Activated CD8-positive, alpha-beta T cell treated with anti-CD3 and anti-CD28 coated beads, Interleukin-2, amount 10 ng/mL, durations not matched to agents 7 days and 5 days (primary cell): ENCODE data around the gene RASSF5. TPM values are rescaled to one million over a fixed set of nuclear protein-coding genes. Genes with fewer than 3 reads are reported as not detected.

Experiments used
- ATAC-seq: fragments of 150-1000 bp; cut with Tn5 transposase; one replicate; pipeline ENCODE4 v1.10.0; 2021; ENCODE audit warnings: moderate library complexity
- CTCF ChIA-PET: fragments of 350-600 bp; sonication (Branson Sonifier 250); formaldehyde crosslinking; loops from one replicate; lab custom pipeline; 2021; ENCODE audit warnings: antibody characterized with exemption; lab: Charles Lee
- POLR2A ChIA-PET: fragments of 350-600 bp; sonication (Branson Sonifier 250); formaldehyde crosslinking; loops from one replicate; lab custom pipeline; 2021; ENCODE audit warnings: antibody characterized with exemption; lab: Charles Lee
- DNase-seq: peaks from one replicate; pipeline ENCODE4 v3.0.0-alpha.2; 2020
- H3K27ac Mint-ChIP-seq: one replicate; pipeline ENCODE4 v1.8.0; 2021; ENCODE audit warnings: mild to moderate bottlenecking, mixed read lengths
- H3K27me3 Mint-ChIP-seq: one replicate; pipeline ENCODE4 v1.8.0; 2021; ENCODE audit warnings: low read depth, mixed read lengths
- H3K36me3 Mint-ChIP-seq: one replicate; pipeline ENCODE4 v1.8.0; 2021; ENCODE audit warnings: low read depth, mixed read lengths
- H3K4me1 Mint-ChIP-seq: one replicate; pipeline ENCODE4 v1.8.0; 2021; ENCODE audit warnings: low read depth, mixed read lengths
- H3K4me3 Mint-ChIP-seq: one replicate; pipeline ENCODE4 v1.8.0; 2021; ENCODE audit warnings: mild to moderate bottlenecking, mixed read lengths
- H3K9me3 Mint-ChIP-seq: one replicate; pipeline ENCODE4 v1.8.0; 2022; ENCODE audit warnings: mixed read lengths; ENCODE audit not compliant: insufficient read depth
- total RNA-seq, 2 experiments: library from RNA; stranded (reverse); gene quantifications; one replicate each; pipeline ENCODE4 v1.2.3, GENCODE V29; 2021

The RASSF5 gene
- total RNA-seq, 2 experiments from 2014 or later: 192 to 195 TPM

GRCh38 chr1:206487970-206488369 lies 19.4 kb upstream of the RASSF5 start:
- peak overlapping the region; percentile 13 for H3K27ac Mint-ChIP-seq
- no peak overlapping the region for H3K4me3 Mint-ChIP-seq
- H3K4me1 Mint-ChIP-seq: peaks cover 18% of the 10 kb centered on the region
- no peaks in the 10 kb centered on the region for H3K9me3 Mint-ChIP-seq
- H3K27me3 Mint-ChIP-seq: no peaks in the 10 kb centered on the region
- CTCF ChIA-PET: no interaction called here
- POLR2A ChIA-PET: no interaction called here
- H3K36me3 Mint-ChIP-seq: peaks cover 63% of the 10 kb centered on the region
- DNase-seq: no peak
- no peak for ATAC-seq

- POLR2A ChIA-PET: no interaction called here
- Mint-ChIP-seq H3K27me3 (no peaks in the 10 kb centered on the region), H3K36me3 (peaks cover 62% of the 10 kb centered on the region)
Observed at GRCh38 chr1:206488466-206488865, 18.9 kb upstream of the RASSF5 start.

GRCh38 chr1:206489980-206490770 lies 17.2 kb upstream of the RASSF5 start:
- Mint-ChIP-seq H3K9me3 (no peaks in the 10 kb centered on the region), H3K4me3 (no peak overlapping the region), H3K27ac (peak overlapping the region; percentile 68), H3K4me1 (peaks cover 21% of the 10 kb centered on the region), H3K36me3 (peaks cover 67% of the 10 kb centered on the region), H3K27me3 (no peaks in the 10 kb centered on the region)
- ATAC-seq (peak; percentile 84), DNase-seq (peak; percentile 78)
- ChIA-PET POLR2A (interaction anchor here (1.0 to 1.8 kb wide), 4 partner anchors 12 to 93 kb away, joined by 3 to 6 read pairs (median 4); partner anchors contain the start of gene RASSF5), CTCF (interaction anchor here (0.6 to 3.6 kb wide), 28 partner anchors 9 to 178 kb away, joined by 3 to 30 read pairs (median 6); partner anchors contain the start of genes DYRK3, EIF2D and IKBKE)

More at GRCh38 chr1:206488466-206488865, 18.9 kb upstream of the RASSF5 start:
- DNase-seq (no peak), ATAC-seq (no peak)
- Mint-ChIP-seq H3K4me3 (no peak overlapping the region), H3K4me1 (peaks cover 18% of the 10 kb centered on the region), H3K27ac (no peak overlapping the region), H3K9me3 (no peaks in the 10 kb centered on the region)
- CTCF ChIA-PET: interaction anchor here (2.9 kb wide), 1 partner anchor 96 kb away, joined by 30 read pairs; no protein-coding TSS in a partner anchor

GRCh38 chr1:206490771-206491405 lies 16.4 kb upstream of the RASSF5 start:
- Mint-ChIP-seq H3K9me3 (no peaks in the 10 kb centered on the region), H3K4me1 (peaks cover 21% of the 10 kb centered on the region), H3K27me3 (no peaks in the 10 kb centered on the region), H3K27ac (peak overlapping the region; percentile 68), H3K36me3 (peaks cover 65% of the 10 kb centered on the region), H3K4me3 (no peak overlapping the region)
- DNase-seq (no peak), ATAC-seq (no peak)
- CTCF ChIA-PET: interaction anchor here (0.6 to 3.6 kb wide), 27 partner anchors 8 to 177 kb away, joined by 3 to 30 read pairs (median 5); partner anchors contain the start of genes DYRK3, EIF2D and IKBKE
- POLR2A ChIA-PET: interaction anchor here (1.0 to 1.8 kb wide), 4 partner anchors 12 to 92 kb away, joined by 3 to 6 read pairs (median 4); partner anchors contain the start of gene RASSF5

- H3K9me3 Mint-ChIP-seq: no peaks in the 10 kb centered on the region
- no peaks in the 10 kb centered on the region for H3K27me3 Mint-ChIP-seq
- no peak overlapping the region for H3K4me3 Mint-ChIP-seq
- DNase-seq (no peak), ATAC-seq (no peak)
- peaks cover 71% of the 10 kb centered on the region for H3K36me3 Mint-ChIP-seq
- H3K4me1 Mint-ChIP-seq: peaks cover 25% of the 10 kb centered on the region
- peak overlapping the region; percentile 32 for H3K27ac Mint-ChIP-seq
- CTCF ChIA-PET: interaction anchor here (1.5 to 3.6 kb wide), 10 partner anchors 11 to 175 kb away, joined by 3 to 28 read pairs (median 12); partner anchors contain the start of genes DYRK3 and IKBKE
- POLR2A ChIA-PET: interaction anchor here (1.1 kb wide), 1 partner anchor 15 kb away, joined by 3 read pairs; no protein-coding TSS in a partner anchor
Observed at GRCh38 chr1:206491616-206492015, 15.7 kb upstream of the RASSF5 start.

GRCh38 chr1:206492589-206492988 lies 14.7 kb upstream of the RASSF5 start:
- no peaks in the 10 kb centered on the region for H3K27me3 Mint-ChIP-seq
- H3K36me3 Mint-ChIP-seq: peaks cover 70% of the 10 kb centered on the region
- DNase-seq: no peak
- H3K9me3 Mint-ChIP-seq: no peaks in the 10 kb centered on the region
- peaks cover 25% of the 10 kb centered on the region for H3K4me1 Mint-ChIP-seq
- ChIA-PET CTCF (interaction anchor here (1.1 to 3.6 kb wide), 4 partner anchors 13 to 143 kb away, joined by 3 to 20 read pairs (median 4); partner anchors contain the start of gene DYRK3), POLR2A (interaction anchor here (1.1 kb wide), 2 partner anchors 14 to 33 kb away, joined by 3 to 4 read pairs; no protein-coding TSS in a partner anchor)
- H3K4me3 Mint-ChIP-seq: no peak overlapping the region
- no peak for ATAC-seq
- H3K27ac Mint-ChIP-seq: no peak overlapping the region

- no peak for ATAC-seq
- Mint-ChIP-seq H3K4me3 (no peak overlapping the region), H3K27ac (no peak overlapping the region), H3K36me3 (peaks cover 64% of the 10 kb centered on the region), H3K4me1 (peaks cover 25% of the 10 kb centered on the region), H3K27me3 (no peaks in the 10 kb centered on the region), H3K9me3 (no peaks in the 10 kb centered on the region)
- DNase-seq: no peak
- ChIA-PET CTCF (interaction anchor here (1.1 to 1.6 kb wide), 3 partner anchors 14 to 142 kb away, joined by 3 to 5 read pairs (median 3); partner anchors contain the start of gene DYRK3), POLR2A (interaction anchor here (1.1 kb wide), 1 partner anchor 34 kb away, joined by 4 read pairs; no protein-coding TSS in a partner anchor)
Observed at GRCh38 chr1:206493279-206493678, 14.1 kb upstream of the RASSF5 start.

GRCh38 chr1:206495011-206495461 lies 12.3 kb upstream of the RASSF5 start:
- peak overlapping the region; percentile 25 for H3K27ac Mint-ChIP-seq
- DNase-seq (no peak), ATAC-seq (no peak)
- H3K4me3 Mint-ChIP-seq: no peak overlapping the region
- H3K9me3 Mint-ChIP-seq: no peaks in the 10 kb centered on the region
- no peaks in the 10 kb centered on the region for H3K27me3 Mint-ChIP-seq
- CTCF ChIA-PET: interaction anchor here (0.9 to 2.2 kb wide), 9 partner anchors 8 to 169 kb away, joined by 3 to 13 read pairs (median 5); partner anchors contain the start of gene EIF2D
- POLR2A ChIA-PET: interaction anchor here (0.8 kb wide), 1 partner anchor 9 kb away, joined by 3 read pairs; no protein-coding TSS in a partner anchor
- peaks cover 22% of the 10 kb centered on the region for H3K4me1 Mint-ChIP-seq
- H3K36me3 Mint-ChIP-seq: peaks cover 66% of the 10 kb centered on the region

- no peaks in the 10 kb centered on the region for H3K9me3 Mint-ChIP-seq
- H3K27ac Mint-ChIP-seq: no peak overlapping the region
- H3K4me1 Mint-ChIP-seq: peaks cover 18% of the 10 kb centered on the region
- DNase-seq (no peak), ATAC-seq (no peak)
- no peak overlapping the region for H3K4me3 Mint-ChIP-seq
- ChIA-PET CTCF (interaction anchor here (0.6 to 2.2 kb wide), 10 partner anchors 10 to 169 kb away, joined by 3 to 13 read pairs (median 5); partner anchors contain the start of gene EIF2D), POLR2A (interaction anchor here (0.8 to 1.2 kb wide), 2 partner anchors 9 to 26 kb away, joined by 3 to 4 read pairs; partner anchors contain the start of gene IKBKE)
- H3K27me3 Mint-ChIP-seq: no peaks in the 10 kb centered on the region
- H3K36me3 Mint-ChIP-seq: peaks cover 63% of the 10 kb centered on the region
Observed at GRCh38 chr1:206495493-206496046, 11.8 kb upstream of the RASSF5 start.

- H3K9me3 Mint-ChIP-seq: no peaks in the 10 kb centered on the region
- H3K4me1 Mint-ChIP-seq: peaks cover 11% of the 10 kb centered on the region
- ATAC-seq (no peak), DNase-seq (no peak)
- no peak overlapping the region for H3K4me3 Mint-ChIP-seq
- ChIA-PET CTCF (interaction anchor here (0.6 to 2.2 kb wide), 11 partner anchors 9 to 168 kb away, joined by 3 to 13 read pairs (median 5); partner anchors contain the start of gene EIF2D), POLR2A (interaction anchor here (0.6 to 1.2 kb wide), 3 partner anchors 11 to 67 kb away, joined by 3 to 8 read pairs (median 4); partner anchors contain the start of genes IKBKE and RASSF5)
- no peaks in the 10 kb centered on the region for H3K27me3 Mint-ChIP-seq
- H3K27ac Mint-ChIP-seq: no peak overlapping the region
- peaks cover 56% of the 10 kb centered on the region for H3K36me3 Mint-ChIP-seq
Observed at GRCh38 chr1:206496131-206496793, 11.1 kb upstream of the RASSF5 start.
